Kasumi-1 (cell line): ENCODE data around the gene TMCC1.
"Not testable (repeated sequence)": the region's sequence is repeated elsewhere in the genome, so short reads cannot be mapped to it uniquely, and the experiment has no call there.

Source experiments
- DNase-seq, 2 experiments: peaks; one replicate each; lab custom pipeline; 2025; lab: John Stamatoyannopoulos, UW

Gene TMCC1

DNA sequence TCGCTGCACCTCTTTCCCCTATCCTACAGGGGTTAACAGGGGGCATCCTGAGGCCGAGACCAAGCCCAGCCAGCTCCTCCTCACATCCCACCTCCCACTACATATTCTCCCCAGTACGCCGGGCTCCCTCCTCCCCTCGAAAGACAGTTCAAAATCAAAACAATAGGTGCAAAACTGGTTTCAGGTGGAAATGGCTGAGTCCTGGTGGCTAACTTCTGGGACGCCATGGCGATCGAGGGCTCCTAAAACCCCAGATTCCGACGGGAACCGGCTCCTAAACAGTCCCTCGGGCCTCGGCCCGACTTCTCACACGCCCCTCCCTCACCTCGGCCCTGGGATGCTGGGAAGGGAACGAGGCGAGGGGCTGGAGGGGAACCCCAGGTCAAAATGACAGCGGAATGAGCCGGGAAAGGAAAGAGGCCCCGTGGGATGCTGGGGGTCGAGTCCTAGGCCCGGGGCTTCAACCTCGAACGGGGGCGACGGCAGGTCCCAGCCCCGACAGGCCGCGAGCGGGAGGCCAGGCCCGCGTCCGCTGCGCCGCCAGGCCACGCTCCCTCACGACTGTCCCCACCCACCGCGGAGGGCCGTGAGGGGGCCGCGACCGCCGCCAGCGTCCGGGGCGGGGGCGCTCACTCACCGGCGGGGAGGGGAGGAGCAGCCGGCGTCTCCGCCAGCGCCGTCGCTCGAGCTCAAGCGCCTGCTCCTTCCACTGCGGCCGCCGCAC is 492 bp downstream of the TMCC1 start:
- peak; percentile 45 to 55 for DNase-seq

DNA sequence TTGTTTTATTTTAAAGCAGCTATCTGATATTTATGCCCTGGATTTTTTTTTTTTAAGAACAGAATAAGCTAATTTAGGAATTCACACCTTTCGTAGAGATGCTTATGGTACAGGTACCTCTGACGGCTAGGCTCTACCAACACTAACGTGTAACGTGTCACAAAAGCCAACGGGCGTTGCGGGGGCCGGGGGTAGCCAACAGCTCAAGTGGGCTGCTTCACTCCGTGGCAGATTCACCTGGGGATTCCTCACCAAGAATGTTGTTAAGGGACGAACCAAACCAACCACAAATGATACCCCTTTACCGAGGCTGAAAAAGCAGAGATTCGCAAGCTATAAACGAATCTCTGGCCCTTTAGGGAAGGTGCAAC is 1.0 kb downstream of the TMCC1 start:
- DNase-seq = no peak

DNA sequence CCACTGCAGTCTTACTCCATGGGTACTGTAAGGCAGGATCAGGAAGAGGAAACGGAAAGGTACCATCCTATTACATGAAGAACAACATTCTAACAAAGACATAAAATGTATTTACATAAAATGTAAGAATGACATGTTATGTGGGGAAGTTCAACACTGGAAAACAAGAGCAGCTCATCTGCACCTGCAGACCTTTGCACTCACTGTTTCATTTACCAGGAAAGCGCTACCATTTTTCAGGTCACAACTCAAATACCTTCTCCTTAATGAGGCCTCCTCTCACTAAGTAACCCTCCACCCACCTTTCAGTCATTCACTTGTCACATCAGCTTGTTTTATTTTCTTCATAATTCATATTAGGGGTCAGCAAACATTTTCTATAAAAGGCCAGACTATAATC is 2.6 kb downstream of the TMCC1 start:
- no peak for DNase-seq

DNA sequence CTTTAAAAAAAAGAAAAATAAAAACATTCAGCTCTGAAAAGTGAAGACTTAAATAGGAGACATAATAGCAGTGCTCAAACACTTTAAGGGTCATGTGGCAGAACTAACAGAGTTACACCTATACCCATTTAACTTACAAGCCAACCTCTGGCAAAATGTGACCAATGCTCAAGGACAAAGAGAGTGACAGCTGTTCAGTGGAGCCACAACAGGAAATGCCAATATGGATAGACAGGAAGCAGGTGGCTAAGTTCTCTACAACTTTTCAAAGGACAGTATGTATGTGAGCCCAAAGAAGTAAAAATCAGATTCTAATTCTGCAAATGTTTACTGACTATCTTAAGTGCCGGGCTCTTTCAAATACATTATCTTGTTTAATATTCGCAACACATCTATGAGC is 3.4 kb downstream of the TMCC1 start:
- DNase-seq = peak; percentile 96 to 97

DNA sequence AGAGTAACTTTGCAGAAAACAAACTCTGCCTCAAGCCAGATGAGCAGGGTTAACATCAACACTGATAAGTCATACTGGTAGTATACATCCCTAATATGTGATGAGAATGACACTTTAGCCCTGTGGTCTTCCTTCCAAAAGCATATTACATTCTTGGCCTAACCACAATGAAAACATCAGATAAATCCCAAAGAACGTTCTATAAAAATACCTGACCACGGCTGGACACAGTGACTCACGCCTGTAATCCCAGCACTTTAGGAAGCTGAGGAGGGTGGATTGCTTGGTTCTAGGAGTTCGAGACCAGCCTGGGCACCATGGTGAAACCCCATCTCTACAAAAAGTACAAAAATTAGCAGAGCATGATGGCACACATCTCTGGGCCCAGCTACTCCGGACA is 4.7 kb downstream of the TMCC1 start:
- no peak for DNase-seq

DNA sequence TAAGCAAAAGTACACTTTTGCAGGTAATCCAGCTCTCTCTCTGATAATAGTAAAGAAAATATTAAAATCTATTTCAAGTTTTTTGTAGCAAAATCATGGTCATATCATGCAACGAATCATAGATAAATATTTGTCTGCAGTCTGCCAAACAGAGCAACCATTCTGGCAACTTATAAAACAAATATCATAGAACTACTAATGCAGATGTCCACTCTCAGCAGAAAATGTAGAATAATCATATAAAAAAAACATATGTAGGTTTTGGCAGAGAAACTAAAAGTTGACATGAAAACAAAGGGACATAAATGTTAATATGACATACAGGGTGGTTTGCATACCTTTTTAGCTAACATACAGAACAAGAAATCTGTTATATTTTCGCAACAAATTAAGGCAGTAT is 12.2 kb downstream of the TMCC1 start:
- no peak for DNase-seq

DNA sequence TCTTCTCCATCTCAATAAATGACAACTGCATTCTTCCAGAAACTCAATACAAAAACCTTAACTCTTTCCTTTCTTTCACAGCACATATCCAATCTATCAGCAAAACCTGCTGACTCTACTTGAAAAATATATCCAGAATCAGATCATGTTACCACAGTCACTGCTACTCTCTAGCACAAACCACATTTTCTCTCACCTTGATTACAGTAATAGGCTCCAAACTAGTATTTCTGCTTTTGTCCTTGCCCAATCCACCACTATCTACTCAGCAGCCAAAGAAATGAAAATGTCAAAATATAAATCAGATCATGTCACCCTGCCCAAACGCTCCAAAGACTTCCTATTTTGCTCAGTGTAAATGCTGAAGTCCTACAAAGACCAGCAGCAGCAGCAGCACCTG is 15.2 kb downstream of the TMCC1 start:
- no peak for DNase-seq

DNA sequence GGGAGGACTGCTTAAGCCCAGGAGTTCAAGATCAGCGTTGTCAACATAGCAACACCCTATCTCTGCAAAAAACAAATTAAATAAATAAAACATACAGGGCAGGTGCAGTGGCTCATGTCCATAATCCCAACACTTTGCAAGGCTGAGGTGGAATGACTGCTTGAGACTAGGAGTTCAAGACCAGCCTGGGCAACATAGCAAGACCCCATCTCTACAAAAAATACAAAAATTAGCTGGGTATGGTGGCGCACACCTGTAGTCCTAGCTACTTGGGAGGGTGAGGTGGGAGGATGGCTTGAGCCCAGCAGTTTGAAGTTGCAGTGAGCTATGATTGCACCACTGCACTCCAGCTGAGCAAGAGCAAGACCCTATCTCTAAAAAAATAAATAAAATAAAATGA is 19.0 kb downstream of the TMCC1 start:
- DNase-seq = not testable (repeated sequence)

DNA sequence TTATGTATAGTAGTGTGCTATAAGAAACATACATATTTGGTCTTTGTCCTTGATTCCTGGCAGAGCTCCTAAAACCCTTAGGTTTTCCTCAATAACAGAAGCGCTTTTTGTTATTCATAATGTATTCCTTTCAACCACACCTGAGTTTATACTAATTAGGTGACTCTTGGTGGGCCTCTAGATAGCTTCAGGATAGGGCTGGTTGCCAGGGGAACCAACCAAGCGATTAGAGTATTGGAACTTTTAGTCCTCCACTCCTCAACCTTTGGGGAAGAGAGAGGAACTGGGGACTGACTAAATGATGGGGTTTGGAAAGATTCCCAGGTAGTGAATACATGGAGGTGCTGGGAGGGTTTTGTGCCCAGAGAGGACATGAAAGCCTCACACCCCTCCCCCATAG is 24.6 kb downstream of the TMCC1 start:
- DNase-seq = no peak

DNA sequence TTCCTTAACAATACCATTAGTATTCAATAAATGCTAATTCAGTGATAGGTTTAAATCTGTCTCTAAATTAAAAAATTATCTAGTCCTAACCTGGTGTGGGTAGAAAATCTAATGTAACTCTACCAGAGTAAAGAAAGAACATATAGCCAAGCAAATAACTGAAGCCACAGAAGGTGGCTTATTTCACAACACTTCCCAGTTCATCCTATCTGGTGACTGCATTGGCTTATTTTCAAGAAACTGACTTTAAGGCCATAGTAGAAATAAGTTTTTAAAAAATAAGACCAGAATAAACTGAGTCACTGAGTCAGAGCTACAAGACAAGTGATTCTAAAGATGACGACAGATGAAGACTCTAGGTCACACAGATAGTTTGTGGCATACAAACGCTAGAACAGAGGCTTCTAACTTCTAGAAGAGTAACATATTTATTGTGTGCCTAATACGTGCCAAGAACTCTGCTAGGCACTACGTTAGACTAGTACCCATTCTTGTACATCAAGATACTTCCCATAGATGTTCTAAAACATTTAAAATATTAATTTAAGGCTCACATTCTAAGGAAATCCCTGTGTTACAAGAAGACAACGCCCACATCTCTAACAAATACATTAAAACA is 25.9 kb downstream of the TMCC1 start:
- peak; percentile 13 to 36 for DNase-seq

DNA sequence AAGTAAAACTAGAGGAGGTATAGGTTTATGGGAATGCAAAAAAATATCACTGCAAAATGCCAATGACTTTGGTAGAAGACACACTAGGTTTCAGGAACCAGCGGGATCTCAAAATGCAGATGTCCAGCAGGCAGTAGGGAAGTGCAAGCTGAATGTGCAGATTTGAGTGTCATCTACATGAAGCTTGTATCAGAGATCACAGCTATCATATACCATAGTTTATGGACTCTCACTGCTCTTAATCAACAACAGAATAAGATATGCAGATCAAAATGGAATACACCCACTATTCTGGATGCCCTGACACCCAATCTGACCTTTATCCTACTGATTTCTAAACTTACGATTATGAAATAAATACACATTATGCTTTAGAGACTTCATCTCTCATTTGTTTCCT is 27.7 kb downstream of the TMCC1 start:
- no peak for DNase-seq

DNA sequence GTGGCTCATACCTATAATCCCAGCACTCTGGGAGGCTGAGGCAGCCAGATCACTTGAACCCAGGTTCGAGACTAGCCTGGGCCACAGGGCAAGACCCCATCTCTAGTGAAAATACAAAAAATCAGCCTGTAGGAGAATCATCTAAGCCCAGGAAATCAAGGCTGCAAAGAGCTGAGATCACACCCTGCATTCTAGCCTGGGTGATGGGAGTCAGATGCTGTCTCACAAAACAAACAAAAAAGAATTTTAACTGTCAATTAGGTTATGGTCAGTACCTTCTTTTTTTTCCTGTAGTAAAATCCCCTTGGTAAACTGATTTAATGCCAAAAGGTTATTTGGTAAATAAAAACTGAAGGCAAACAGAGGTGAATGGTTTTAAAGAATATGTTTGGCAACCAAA is 29.0 kb downstream of the TMCC1 start:
- DNase-seq = no peak

DNA sequence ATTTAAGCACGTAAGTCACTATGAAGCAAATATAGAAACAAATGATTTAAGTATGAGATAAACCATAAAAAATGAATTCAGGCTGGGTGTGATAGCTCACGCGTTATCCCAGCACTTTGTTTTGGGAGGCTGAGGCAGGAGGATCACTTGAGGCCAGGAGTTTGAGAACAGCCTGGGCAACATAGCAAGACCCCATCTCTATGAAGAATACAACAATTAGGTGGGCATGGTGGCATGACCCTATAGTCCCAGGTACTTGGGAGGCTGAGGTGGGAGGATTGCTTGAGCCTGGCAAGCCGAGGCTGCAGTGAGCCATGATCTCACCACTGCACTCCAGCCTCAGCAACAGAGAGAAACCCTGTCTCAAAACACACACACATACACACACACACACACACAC is 34.2 kb downstream of the TMCC1 start:
- no peak for DNase-seq

DNA sequence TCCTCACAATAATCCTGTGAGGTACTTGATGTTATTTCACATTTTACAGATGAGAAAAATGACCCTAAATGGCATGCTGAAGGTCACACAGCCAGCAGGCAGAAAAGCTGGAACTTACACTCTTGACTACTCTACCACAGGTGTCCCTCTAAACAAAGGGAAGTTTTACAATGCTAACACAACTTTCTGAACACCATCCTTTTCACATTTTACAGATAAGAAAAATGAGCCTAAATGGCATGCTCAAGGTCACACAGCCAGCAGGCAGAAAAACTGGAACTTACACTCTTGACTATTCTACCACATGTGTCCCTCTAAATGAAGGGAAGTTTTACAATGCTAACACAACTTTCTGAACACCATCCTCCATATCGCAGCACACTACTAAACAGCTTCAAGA is 35.6 kb downstream of the TMCC1 start:
- DNase-seq = no peak

DNA sequence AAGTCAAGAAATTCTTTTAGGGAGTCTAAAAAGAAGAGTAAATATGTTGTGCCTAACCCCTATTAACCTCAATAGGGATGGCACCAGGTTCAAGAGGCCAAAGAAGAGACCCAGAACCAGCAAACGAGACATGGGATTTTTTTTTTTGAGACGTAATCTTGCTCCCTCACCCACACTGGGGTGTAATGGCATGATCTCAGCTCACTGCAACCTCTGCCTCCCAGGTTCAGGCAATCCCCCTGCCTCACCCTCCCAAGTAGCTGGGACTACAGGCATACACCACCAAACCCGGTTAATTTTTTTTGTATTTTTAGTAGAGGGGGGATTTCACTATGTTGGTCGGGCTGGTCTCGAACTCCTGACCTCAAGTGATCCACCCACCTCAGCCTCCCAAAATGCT is 36.7 kb downstream of the TMCC1 start:
- DNase-seq = not testable (repeated sequence)

DNA sequence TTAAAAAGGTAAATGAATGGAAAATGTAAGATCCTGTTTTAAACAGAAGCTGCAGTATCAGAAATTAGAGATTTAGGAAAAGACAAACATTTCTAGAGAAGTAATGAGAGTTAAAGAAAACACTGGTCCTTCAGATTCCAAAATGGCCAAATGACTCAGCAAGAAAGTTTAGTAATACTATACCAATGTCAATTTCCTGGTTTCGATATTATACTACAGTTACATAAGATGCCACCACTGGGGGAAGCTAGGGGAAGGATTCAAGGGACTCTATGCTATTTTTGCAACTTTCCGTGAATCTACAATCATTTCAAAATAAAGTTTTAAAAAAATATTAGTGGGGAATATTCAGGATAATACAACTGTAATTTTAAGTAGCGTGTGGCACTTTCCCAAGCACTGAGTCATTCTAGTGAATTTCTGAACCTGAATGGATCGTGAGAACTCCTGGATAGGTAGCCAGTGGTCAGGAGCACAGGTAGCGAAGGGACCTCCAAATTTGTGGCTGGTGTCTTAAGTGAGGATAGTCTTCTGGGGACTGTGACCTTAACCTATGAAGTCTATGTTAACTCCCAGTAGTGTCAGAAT is 37.6 kb downstream of the TMCC1 start:
- peak; percentile 60 to 70 for DNase-seq

DNA sequence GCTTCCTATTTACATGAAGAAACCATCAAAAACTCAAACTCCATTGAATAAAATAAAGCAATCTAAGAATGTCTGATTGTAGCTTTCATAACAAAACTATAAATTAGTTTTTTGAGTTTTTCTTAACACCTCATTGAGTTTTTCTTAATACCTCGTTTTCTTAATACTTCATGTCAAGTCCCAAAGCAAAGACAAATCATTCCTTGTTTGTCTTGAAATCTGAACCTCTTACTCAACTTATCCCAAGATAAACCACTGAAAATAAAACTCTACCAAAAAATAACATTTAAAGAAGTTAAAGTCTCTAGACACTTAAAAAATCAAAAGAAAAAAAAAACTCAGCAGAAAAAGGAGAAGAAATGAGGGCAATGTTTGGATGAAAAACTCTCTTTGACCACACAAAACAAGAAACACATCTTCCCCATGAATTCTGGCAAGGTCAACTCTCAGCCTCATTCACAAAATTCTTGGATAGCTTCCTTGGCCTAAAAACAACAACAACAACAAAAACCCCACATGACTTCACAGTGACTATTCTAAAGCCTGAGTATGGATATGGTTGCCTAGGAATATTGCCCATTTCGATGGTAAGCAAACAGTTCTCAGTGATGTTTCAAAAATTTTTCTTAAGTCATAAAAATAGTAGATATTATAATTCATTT is 38.2 kb downstream of the TMCC1 start:
- no peak for DNase-seq

DNA sequence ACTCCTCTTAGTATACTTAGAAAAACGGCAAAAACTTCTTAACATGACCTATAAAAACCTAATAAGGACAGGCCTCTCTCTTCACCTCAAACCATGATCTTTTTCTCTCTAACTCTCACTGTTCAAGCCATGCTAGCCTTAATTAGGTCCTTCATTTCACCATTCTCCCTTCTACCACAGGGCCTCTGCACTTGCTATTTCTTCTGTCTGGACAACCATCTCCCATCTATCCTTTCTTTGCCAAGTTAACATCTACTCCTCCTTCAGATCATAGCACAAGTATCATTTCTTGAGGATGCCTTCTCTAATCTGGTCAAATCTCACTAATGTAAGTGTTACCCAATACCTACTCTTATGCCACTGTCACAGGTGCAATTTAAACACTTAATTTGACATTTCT is 39.1 kb downstream of the TMCC1 start:
- no peak for DNase-seq

DNA sequence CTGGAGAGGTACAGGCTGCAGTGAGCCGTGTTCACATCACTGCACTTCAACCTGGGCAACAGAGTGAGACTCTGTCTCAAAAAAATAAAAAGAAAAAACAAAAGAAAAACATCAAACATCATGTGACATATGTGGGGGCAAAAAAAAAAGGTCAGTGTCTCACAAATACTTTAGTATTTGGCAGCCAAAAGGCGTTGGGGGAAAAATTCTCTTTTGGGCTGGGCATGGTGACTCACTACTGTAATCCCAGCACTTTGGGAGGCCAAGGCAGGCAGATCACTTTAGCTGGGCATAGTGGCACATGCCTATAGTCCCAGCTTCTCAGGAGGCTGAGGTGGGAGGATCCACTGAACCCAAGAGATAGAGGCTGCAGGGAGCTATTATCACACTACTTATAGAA is 47.6 kb downstream of the TMCC1 start:
- DNase-seq = no peak

DNA sequence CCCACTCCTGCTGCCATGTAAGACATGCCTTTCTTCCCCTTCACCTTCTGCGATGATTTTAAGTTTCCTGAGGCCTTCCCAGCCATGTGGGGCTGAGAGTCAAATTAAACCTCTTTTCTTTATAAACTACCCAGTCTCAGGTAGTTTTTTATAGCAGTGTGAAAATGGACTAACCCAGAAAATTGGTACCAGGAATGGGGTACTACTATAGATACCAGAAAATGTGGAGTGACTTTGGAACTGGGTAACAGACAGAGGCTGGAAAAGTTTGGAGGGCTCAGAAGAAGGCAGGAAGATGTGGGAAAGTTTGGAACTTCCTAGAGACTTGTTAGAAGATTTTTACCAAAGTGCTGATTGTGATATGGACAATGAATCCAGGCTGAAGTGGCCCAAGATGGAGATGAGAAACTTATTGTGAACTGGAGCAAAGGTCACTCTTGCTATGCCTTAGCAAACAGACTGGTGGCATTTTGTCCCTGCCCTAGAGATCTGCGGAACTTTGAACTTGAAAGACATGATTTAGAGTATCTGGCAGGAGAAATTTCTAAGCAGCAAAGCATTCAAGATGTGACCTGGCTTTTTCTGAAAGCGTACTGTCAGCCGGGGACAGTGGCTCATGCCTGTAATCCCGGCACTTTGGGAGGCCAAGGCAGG is 52.7 kb downstream of the TMCC1 start:
- DNase-seq = no peak

DNA sequence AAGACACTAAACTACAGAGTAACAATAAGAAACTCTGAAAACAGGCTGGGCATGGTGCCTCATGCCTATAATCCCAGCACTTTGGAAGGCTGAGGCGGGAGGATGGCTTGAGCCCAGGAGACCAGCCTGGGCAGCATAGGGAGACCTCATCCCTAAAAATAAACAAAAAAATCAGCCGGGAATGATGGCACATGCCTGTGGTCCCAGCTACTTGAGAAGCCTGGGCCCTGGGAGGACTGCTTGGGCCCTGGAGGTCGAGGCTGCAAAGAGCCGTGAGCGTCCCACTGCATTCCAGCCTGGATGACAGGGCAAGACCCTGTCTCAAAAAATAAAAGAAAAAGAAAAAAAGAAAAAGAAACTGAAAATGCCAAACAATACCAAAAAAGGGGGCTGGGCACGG is 55.4 kb downstream of the TMCC1 start:
- DNase-seq = no peak

DNA sequence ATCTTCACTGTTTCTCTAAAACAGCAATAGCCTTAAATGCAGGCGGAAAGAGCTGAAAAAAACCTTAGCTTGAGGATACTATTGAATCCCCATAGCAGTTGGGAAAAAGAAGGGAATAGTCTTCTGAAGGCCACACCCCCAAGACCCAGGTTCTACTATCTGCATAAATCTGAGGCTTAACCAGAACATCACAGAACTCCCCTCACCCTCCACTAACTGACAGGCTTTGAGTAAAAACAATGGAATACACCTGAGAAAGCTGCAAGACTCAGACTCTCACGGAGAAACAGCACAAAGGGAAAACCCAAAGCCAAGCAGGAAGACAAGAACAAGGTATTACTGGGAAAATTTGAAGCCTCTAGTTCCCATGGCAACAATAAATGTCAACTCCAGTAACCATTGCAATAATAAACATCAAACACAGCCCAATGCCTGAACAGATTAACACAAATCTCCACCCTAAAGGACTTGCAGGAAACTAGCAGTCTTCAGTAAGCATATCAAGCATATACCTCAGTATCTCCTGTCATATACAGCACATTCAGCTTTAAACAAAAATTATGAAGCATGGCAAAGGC is 56.4 kb downstream of the TMCC1 start:
- DNase-seq = no peak
